Body of pancreas (tissue), 4 donors: ENCODE data around the gene GABRA4.

Experiments
- POLR2A ChIP-seq, 3 donors: fragments of 450-650 bp; IDR thresholded peaks; one replicate each; pipeline ENCODE4 v1.6.1; 2016; ENCODE audit warnings: antibody characterized with exemption in 3 of 3, mild to moderate bottlenecking in 2 of 3
- TF ChIP-seq, protein P1 (sequence below), 7 experiments: fragments of 450-650 bp in 4 of 7; fragments of 200-600 bp in 3 of 7; sonication (generic) in 3 of 7; IDR thresholded peaks; one replicate each; pipeline ENCODE4 v1.5.1; 2016 to 2019; ENCODE audit warnings: antibody characterized with exemption in 7 of 7

DNA sequence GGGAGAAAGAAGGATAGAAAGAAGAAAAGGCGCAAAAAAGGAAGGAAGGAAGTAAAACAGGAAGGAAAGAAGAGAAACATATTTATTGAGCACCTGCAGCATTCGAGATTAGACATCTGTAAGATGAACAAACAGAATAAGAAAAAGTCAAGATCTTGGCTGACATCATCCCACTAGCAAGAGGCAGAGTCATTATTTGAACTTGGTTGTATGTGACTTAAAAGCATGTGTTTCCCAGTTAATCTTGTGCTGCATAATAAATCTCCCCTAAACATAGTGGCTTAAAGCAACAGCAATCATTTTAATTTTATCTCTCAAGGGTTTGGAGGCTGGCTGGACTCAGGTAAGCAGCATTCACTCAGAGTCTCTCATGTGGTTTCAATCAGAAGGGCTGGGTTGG lies 45.8 kb downstream of the GABRA4 start:
- TF ChIP-seq POLR2A (IDR thresholded peaks at IDR 0.05): no peak
- TF ChIP-seq, protein P1, sequence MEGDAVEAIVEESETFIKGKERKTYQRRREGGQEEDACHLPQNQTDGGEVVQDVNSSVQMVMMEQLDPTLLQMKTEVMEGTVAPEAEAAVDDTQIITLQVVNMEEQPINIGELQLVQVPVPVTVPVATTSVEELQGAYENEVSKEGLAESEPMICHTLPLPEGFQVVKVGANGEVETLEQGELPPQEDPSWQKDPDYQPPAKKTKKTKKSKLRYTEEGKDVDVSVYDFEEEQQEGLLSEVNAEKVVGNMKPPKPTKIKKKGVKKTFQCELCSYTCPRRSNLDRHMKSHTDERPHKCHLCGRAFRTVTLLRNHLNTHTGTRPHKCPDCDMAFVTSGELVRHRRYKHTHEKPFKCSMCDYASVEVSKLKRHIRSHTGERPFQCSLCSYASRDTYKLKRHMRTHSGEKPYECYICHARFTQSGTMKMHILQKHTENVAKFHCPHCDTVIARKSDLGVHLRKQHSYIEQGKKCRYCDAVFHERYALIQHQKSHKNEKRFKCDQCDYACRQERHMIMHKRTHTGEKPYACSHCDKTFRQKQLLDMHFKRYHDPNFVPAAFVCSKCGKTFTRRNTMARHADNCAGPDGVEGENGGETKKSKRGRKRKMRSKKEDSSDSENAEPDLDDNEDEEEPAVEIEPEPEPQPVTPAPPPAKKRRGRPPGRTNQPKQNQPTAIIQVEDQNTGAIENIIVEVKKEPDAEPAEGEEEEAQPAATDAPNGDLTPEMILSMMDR (IDR thresholded peaks at IDR 0.05): no peak
